HG03460 (cell line): ENCODE measurements around the gene OMG.
"Not testable (repeated sequence)": the region's sequence is repeated elsewhere in the genome, so short reads cannot be mapped to it uniquely, and the experiment has no call there.

ENCODE experiments used
- ATAC-seq: cut with Tn5 transposase; IDR thresholded peaks from one replicate; pipeline ENCODE4 v1.9.1; 2021; ENCODE audit not compliant: unreplicated experiment

OMG gene

DNA sequence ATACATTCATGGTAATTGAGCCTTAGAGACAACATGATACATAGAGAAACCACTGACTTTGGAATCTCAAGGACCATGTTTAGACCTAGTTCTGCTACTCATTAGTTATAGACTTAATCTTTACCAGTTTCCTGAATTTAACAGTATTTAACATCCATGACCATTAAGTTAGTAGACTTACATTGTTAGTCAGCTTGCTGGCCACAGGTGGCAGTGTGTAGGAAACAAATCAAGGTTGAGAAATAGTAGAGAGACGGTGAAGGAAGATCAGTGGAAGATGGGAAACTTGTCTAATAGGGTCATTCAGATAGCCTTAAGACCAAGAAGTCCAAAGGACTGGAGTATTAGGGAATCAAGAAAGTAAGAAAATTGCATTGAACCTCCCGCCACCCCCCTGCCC is 31.0 kb downstream of the OMG start:
- no peak for ATAC-seq

DNA sequence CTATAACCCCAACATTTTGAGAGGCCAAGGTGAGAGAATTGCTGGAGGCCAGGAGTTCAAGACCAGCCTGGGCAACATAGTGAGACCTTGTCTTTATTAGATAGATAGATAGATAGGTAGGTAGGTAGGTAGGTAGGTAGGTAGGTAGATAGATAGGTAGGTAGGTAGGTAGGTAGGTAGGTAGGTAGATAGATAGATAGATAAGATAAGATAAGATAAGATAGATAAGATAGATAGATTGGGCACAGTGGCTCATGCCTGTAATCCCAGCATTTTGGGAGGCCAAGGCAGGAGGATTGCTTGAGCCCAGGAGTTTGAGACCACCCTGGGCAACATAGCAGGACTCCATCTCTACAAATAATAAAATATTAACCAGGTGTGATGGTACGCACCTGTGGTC is 34.1 kb downstream of the OMG start:
- ATAC-seq: not testable (repeated sequence)

DNA sequence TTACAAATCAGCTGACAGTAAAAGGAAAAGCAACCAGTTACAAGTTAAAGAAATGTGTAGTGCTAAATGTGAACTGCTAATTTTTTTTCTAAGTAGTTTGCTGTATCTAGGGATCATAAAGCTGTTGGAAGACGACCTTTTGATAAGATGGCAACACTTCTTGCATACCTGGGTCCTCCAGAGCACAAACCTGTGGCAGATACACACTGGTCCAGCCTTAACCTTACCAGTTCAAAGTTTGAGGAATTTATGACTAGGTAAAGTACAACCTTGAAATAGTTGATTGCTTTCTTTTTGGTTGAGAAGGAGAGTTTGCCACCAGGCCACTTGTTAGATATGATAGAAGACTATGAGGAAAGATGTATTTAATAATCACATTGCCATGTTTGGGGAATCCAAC is 35.4 kb downstream of the OMG start:
- ATAC-seq: no peak

DNA sequence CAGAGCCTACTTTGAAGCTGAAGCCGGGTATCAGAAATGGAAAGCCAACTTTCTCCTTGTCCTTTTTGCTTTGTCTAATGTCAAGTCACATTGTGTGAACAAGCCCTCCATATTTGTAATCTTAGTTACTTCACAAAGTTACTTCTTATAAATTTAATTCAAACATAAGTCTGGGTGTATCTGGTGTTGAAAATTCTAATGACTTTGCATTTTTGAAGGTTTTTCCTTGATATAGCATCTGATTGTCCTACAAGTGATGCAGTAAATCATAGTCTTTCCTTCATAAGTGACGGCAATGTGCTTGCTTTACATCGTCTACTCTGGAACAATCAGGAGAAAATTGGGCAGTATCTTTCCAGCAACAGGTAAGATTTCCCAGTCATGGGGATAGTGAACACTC is 36.9 kb downstream of the OMG start:
- ATAC-seq: no peak

DNA sequence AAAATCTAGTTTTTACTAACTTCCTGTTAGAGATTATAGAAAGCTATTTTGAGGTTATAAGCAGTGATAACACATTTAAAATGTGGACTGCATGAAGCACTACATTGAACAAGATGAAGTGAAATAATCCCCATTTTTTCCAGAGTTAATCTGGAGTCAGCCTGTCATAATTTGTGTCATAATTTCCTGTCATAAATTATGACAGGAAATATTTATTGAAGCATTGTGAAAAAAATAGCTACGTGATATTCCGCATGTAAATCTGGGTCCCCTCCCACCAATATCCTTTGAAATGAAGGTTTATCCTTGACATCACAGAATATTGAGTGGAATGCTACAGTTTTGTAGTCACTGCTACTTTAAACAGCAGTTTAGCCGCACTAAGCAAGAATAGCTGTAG is 40.1 kb downstream of the OMG start:
- ATAC-seq: no peak

DNA sequence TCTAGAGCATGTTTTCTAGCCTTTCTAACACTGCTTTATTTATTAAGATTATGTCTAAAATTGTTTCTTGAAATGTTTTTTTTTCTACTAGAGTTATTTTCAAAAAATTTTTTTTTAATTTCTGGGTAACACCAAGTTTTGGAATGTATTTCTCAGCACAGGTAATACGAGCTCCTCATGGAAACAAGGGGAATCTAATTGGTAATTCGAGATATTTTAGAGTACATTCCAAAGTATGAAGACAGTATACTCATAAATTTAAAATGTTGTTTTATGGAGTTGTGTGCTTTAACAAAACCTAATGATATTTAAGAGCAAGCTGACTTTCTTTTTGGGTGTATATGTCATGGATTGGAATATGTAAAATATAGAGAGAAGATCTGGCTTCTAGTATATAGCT is 42.4 kb downstream of the OMG start:
- ATAC-seq: no peak

DNA sequence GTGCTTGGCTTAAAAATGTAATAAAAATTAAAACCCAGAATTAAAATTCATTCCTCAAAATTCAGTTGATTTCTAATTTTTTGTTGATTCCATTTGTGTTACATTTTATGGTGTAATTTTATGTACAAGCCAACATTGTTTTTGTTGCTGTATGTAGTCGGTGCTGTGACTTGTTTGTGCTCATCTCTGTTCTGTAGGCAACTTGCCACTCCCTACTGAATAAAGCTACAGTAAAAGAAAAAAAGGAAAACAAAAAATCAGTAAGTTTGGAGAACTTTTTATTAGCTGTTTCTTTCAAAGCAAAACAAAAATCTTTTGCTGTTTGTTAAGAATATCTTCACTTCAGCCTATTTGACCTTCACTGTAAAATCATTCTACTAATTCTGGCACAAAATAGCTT is 44.3 kb downstream of the OMG start:
- no peak for ATAC-seq

DNA sequence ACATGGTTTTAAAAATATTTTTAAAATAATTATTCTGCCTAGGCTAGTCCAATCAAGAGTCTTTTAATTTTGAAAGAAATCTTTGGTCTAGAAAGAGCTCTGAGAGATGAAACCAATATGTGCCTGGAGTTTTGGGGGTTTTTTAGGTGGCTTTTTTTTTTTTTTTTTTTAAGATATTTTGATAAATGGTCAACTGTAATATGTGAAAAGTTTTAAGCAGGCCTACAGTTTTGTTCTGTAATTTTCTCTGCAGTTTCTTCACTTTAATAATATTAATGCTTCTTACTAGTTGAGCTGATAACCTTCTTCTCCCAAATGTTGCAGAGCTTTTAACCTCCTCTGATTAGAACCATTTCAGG is 45.1 kb downstream of the OMG start:
- ATAC-seq: no peak

DNA sequence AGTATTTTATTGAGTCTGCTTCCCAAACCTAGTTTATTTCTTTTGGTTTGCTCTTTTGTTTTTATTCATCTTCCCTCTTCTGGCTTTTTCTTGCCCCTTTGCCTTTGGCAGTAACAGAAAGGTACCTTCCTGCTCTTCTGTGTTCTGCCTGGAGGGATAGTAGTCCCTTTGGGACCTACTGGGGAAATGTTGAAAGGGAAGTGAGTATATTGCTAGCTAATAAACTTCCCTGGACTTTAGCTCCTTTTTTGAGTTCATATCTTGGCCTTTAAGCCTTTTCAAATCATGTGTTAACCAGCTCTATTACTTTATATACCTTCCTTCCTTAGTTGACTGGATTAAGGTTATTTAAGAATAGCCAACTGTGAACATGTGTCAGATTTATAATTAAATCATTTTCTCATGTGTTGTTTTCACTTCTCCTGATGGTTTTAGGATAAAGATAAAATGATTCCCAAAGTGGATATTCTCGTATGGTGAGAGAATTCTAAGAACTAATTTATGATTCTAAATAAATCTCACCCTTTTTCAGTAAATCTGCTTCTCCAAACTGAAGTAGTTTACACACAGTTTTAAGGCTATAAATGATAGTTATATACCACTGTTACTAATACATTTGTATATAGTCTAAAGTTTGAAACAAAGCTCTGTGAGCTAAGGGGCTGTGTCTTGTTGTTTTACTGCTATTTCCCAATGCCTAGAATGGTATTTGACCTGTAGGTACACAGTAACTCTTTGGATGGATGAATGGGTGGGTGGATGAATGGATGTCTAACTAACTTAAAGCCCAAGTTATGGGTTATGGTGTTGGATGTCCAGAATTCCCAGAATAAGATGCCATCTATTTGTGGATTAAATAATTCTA is 45.7 kb downstream of the OMG start:
- no peak for ATAC-seq

DNA sequence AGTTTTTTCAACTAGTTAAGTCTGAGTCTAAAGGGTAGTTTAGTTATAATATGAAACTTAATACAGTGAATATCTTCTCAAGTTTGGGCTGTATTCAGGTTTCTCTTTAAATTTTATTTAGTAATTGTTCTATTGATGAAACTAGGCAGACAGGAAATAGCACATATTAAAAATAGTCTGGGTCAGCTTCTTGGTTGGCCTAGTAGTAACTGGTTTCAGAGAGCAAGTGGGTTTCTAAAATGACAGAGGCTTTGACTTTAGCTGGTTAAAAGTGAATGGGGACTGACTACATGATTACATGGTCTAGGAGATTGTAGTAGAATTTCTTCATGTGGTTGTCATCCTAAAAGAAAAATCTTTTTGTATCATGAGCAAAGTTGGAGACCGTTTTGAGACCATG is 46.8 kb downstream of the OMG start:
- ATAC-seq: no peak

DNA sequence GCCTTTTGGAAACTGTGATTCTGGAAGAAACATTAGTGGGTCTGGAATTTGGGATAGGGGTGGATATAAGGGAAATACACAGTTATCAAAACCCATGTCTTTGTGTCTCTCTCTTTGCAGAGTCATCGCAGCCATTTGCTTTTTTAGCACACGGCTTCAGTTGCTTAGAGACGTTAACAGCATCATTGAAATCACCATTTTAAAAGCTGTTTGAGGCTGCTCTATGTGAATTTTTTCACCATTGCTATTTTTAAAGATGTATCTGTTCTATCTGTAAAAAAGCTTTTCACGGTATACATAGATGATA is 47.3 kb downstream of the OMG start:
- no peak for ATAC-seq

DNA sequence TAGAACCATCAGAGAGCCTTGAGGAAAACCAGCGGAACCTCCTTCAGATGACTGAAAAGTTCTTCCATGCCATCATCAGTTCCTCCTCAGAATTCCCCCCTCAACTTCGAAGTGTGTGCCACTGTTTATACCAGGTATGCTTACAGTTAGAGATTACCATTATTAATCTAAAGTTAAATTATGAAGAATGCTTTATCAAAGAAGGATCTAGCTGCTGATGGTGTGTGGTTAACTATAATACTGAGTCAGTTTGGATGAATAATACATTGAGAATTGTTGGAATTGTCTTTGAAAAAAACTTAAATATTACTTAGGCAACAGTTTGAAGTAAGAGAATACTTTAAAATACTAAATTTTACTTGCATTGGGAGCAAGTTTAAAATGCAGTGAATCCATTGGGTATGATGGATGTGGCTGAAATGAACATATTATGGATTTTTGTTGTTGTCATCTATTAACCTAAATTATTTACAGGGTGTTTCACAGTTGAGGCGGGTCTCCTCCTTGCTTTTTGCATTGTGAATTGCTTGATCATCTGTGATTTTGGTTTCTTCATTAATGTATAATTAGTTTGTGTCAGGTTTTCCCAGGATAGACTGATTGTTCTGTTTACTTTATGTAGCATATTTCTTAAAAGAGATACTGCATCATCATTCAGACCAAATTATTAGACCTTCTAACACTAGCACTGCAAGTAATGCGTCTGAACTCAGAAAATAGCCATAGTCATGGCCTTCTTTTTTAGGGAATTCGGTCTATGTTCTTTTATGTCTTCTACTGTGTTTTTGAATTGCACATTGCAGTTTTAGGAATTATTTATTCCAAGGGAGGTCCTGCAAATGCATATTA is 47.8 kb downstream of the OMG start:
- ATAC-seq: no peak
